Activated naive CD4-positive, alpha-beta T cell (primary cell): Measurements from ENCODE around the gene APLF.
"Not testable (repeated sequence)": the region's sequence is repeated elsewhere in the genome, so short reads cannot be mapped to it uniquely, and the experiment has no call there.

Experiments used
- DNase-seq, 4 experiments: peaks; one replicate each; lab custom pipeline; 2025; lab: John Stamatoyannopoulos, UW

Gene APLF

GRCh38 chr2:68579689-68580088 is 112.3 kb downstream of the APLF start:
- no peak for DNase-seq

- DNase-seq, result no peak
Measured at GRCh38 chr2:68588589-68588988, 121.2 kb downstream of the APLF start.

GRCh38 chr2:68589963-68590362 is 122.6 kb downstream of the APLF start:
- no peak for DNase-seq

DNA sequence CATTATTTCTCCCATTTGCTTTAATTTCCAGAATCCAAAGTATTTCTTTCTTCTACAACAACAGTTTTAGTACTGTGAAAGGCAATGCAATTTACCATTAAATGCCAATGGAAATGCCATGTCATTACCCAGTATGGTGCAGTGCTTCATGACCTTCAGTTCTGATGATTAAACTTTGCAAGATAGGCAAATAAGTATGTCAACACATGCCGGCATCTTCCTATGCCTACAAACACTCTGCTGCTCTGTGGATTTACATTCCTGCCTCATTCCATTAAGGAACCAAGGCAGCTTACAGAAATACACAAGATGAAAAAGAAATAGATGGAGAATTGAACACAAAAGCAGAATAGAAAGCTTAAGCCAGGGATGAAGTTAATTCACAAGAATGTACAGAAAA is 123.3 kb downstream of the APLF start:
- no peak for DNase-seq

- DNase-seq, result no peak
Measured at GRCh38 chr2:68591225-68591624, 123.8 kb downstream of the APLF start.

DNA sequence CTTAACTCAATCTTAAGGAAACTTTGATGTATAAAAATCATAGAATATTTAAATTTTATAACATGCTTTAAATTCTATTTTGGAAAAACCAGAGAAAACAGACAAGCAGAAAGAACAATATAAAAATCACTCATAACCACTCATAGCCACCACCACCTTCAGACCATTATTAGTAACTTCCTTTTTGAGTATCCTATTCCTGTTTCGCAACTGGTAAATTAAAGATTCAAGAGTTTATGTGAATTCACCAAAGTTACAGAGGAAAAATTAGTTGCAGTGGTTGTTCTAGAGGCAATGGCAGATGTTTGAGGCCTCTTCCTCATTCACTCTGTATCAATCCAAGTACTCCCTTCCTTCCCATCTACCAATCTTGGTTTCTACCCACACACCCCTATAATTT is 126.7 kb downstream of the APLF start:
- no peak for DNase-seq

GRCh38 chr2:68594674-68595492 is 127.5 kb downstream of the APLF start:
- DNase-seq, result peak in 2 of 4 experiments; percentile 12 to 13

GRCh38 chr2:68595493-68595785 is 128.1 kb downstream of the APLF start:
- not testable (repeated sequence) for DNase-seq

DNA sequence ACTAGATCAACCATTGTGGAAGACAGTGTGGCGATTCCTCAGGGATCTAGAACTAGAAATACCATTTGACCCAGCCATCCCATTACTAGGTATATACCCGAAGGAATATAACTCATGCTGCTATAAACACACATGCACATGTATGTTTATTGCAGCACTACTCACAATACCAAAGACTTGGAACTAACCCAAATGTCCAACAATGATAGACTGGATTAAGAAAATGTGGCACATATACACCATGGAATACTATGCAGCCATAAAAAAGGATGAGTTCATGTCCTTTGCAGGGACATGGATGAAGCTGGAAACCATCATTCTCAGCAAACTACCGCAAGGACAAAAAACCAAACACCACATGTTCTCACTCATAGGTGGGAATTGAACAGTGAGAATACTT is 133.1 kb downstream of the APLF start:
- not testable (repeated sequence) for DNase-seq

GRCh38 chr2:68603059-68603458 is 135.7 kb downstream of the APLF start:
- DNase-seq, result no peak

DNA sequence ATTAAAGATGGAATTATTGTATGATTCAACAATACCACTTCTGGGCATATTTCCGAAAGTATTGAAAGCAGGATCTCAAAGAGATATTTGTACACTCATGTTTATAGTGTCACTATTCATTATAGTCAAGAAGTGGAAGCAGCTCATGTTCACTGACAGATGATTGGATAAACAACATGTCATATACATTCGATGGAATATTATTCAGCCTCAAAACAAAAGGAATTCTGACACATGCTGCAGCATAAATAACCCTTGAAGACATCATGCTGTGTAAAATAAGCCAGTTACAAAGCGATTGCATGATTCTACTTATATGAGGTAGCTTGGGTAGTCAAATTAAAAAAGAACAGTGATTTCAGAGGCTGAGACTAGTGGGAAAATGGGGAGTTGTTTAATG is 136.7 kb downstream of the APLF start:
- no peak for DNase-seq

DNA sequence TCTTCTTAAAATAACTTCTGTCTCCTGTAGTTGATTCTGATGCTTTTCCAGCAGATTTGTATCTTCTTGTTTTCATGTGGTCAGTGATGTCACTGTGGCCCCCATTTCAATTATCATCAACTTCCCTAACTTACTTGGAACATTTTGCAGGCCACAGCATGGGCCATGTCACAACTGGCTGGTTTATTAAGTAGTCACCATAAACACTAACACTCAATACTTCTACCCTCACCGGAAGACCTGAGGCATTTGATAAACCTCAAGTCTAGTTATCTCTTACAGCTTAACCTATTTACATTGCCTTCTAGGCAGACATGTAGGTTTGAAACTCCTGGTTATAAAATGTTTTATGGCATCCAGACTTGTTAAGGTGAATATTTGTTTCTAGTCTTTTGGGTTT is 138.6 kb downstream of the APLF start:
- DNase-seq, result no peak

- DNase-seq, result no peak
Measured at GRCh38 chr2:68606759-68607158, 139.4 kb downstream of the APLF start.

DNA sequence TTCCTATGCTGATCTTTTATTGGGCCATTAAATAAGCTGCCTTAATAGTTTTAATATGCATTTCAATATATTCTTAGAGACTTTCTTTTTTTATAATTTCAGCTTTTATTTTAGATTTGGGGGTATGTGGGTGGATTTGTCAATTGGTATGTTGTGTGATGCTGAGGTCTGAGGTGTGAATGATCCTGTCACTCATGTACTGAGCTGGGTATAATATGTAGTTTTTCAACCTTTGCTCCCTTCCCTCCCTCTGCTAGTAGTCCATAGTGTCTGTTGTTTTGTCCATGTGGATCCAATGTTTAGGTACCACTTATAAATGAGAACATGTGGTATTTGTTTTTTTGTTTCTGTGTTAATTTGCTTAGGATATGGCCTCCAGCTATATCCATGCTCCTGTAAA is 140.5 kb downstream of the APLF start:
- DNase-seq, result no peak

DNA sequence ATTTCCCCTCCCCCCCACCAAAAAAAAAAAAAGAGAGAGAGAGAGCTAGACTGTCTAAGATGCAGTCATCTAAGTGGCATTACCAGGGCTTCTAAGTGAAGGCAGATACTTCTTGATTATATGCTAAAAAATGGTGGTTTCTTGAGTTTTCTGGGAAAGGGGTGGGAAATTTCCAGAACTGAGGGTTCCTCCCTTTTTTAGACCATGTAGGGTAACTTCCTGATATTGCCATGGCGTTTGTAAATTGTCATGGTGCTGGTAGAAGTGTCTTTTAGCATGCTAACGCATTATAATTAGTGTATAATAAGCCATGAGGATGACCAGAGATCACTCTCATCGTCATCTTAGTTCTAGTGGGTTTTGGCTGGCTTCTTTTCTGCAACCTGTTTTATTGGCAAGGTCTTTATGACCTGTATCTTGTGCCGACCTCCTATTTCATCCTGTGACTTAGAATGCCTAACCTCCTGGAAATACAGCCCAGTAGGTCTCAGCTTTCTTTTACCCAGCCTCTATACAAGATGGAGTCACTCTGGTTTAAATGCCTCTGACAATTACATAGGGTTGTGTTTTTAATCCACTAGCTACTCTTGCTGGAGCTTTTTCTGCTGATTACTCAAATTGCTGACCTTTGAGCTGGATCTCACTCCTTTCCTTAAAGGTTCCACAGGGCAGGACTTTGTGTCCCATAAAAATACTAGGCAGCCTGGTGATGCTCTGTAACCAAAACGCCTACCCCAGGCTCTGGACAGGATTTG is 145.6 kb downstream of the APLF start:
- DNase-seq, result no peak

- DNase-seq, result no peak
Measured at GRCh38 chr2:68620772-68621171, 153.4 kb downstream of the APLF start.

DNA sequence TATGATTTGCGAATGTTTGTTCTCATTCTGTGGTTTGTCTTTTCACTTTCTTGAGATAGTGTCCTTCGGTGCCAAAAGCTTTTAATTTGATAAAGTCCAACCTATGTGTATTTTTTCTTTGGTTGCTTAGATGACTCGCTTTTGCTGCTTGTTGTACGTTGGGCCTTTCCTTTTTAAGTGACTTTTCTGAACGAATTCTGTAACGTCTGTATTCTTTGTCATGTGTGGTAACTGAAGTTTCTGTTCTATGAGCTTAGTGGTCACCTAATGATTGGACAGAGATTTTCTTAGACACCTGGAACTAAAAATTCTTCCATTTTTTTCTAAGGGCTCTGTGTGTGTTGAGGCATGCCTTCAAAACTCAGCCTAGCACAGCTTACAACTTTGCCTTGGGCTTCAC is 156.4 kb downstream of the APLF start:
- DNase-seq, result no peak

- no peak for DNase-seq
Measured at GRCh38 chr2:68627615-68628014, 160.2 kb downstream of the APLF start.
